H9 (cell line): ENCODE results near the gene SLX4IP. TPM values are rescaled to one million over a fixed set of nuclear protein-coding genes. Genes with fewer than 3 reads are reported as not detected.

Source experiments
- DNase-seq: peaks from one replicate; pipeline ENCODE4 v3.0.0-alpha.2; 2017
- H2AFZ ChIP-seq: one replicate; pipeline ENCODE4 v1.6.1; 2013; ENCODE audit warnings: mild to moderate bottlenecking, low read length, control low read depth, moderate library complexity
- H2AK5ac ChIP-seq: 2 replicates; pipeline ENCODE4 v1.6.1; 2013; ENCODE audit warnings: low read length, control low read depth, mixed read lengths; ENCODE audit not compliant: insufficient read length
- H2BK120ac ChIP-seq: one replicate; pipeline ENCODE4 v1.6.1; 2013; ENCODE audit warnings: low read depth, mild to moderate bottlenecking, low read length, control low read depth, inconsistent platforms; ENCODE audit not compliant: poor library complexity, severe bottlenecking
- H2BK12ac ChIP-seq: 2 replicates; pipeline ENCODE4 v1.6.1; 2013; ENCODE audit warnings: low read length, control low read depth, mixed read lengths, low read depth; ENCODE audit not compliant: insufficient read length
- H2BK15ac ChIP-seq: 2 replicates; pipeline ENCODE4 v1.6.1; 2013; ENCODE audit warnings: low read depth, low read length, control low read depth
- H2BK20ac ChIP-seq: one replicate; pipeline ENCODE4 v1.6.1; 2013; ENCODE audit warnings: low read depth, mild to moderate bottlenecking, low read length, control low read depth, inconsistent platforms; ENCODE audit not compliant: poor library complexity, severe bottlenecking
- H2BK5ac ChIP-seq: 2 replicates; pipeline ENCODE4 v1.6.1; 2013; ENCODE audit warnings: low read length, control low read depth, mixed read lengths; ENCODE audit not compliant: insufficient read length
- H3K14ac ChIP-seq: 2 replicates; pipeline ENCODE4 v1.6.1; 2013; ENCODE audit warnings: low read length, control low read depth; ENCODE audit not compliant: insufficient read depth
- H3K18ac ChIP-seq: 2 replicates; pipeline ENCODE4 v1.6.1; 2013; ENCODE audit warnings: low read depth, mild to moderate bottlenecking, mixed read lengths, low read length, control low read depth; ENCODE audit not compliant: insufficient read length
- H3K23ac ChIP-seq: 2 replicates; pipeline ENCODE4 v1.6.1; 2013; ENCODE audit warnings: low read length, control low read depth, mixed read lengths, low read depth; ENCODE audit not compliant: insufficient read length
- H3K23me2 ChIP-seq: 2 replicates; pipeline ENCODE4 v1.6.1; 2013; ENCODE audit warnings: low read depth, mild to moderate bottlenecking, mixed read lengths, low read length, control low read depth; ENCODE audit not compliant: insufficient read length, poor library complexity, severe bottlenecking
- H3K27ac ChIP-seq: 2 replicates; pipeline ENCODE4 v1.5.1; 2013; ENCODE audit warnings: low read length, control low read depth, mixed read lengths, low read depth; ENCODE audit not compliant: insufficient read length
- H3K27me3 ChIP-seq: 2 replicates; pipeline ENCODE4 v1.6.1; 2013; ENCODE audit warnings: low read length, control low read depth, inconsistent platforms; ENCODE audit not compliant: insufficient read depth
- H3K4ac ChIP-seq: 2 replicates; pipeline ENCODE4 v1.6.1; 2013; ENCODE audit warnings: low read depth, mild to moderate bottlenecking, control low read depth, inconsistent platforms, low read length, moderate library complexity
- H3K4me1 ChIP-seq: 2 replicates; pipeline ENCODE4 v1.6.1; 2013; ENCODE audit warnings: low read length, control low read depth, inconsistent platforms; ENCODE audit not compliant: insufficient read depth
- H3K4me2 ChIP-seq: 2 replicates; pipeline ENCODE4 v1.6.1; 2013; ENCODE audit warnings: low read length, control low read depth, mixed read lengths; ENCODE audit not compliant: insufficient read length, insufficient read depth
- H3K56ac ChIP-seq: 2 replicates; pipeline ENCODE4 v1.6.1; 2013; ENCODE audit warnings: low read depth, mild to moderate bottlenecking, mixed read lengths, low read length, control low read depth; ENCODE audit not compliant: insufficient read length
- H3K79me1 ChIP-seq: 2 replicates; pipeline ENCODE4 v1.6.1; 2013; ENCODE audit warnings: low read depth, mild to moderate bottlenecking, moderate library complexity, low read length, control low read depth, inconsistent platforms; ENCODE audit not compliant: insufficient read depth, poor library complexity, severe bottlenecking
- H3K79me2 ChIP-seq: 2 replicates; pipeline ENCODE4 v1.6.1; 2013; ENCODE audit warnings: low read length, control low read depth, inconsistent platforms; ENCODE audit not compliant: insufficient read depth
- H3K9ac ChIP-seq: 2 replicates; pipeline ENCODE4 v1.6.1; 2013; ENCODE audit warnings: low read length, control low read depth, mixed read lengths; ENCODE audit not compliant: insufficient read length; ENCODE audit errors: extremely low read depth
- H3K9me3 ChIP-seq: one replicate; pipeline ENCODE4 v1.6.1; 2013; ENCODE audit warnings: low read depth, low read length, inconsistent platforms; ENCODE audit not compliant: control insufficient read depth
- H3T11ph ChIP-seq: one replicate; pipeline ENCODE4 v1.6.1; 2013; ENCODE audit warnings: mild to moderate bottlenecking, low read length, control low read depth, inconsistent platforms
- H4K20me1 ChIP-seq: one replicate; pipeline ENCODE4 v1.6.1; 2013; ENCODE audit not compliant: control insufficient read depth, insufficient read length, insufficient read depth
- H4K5ac ChIP-seq: 2 replicates; pipeline ENCODE4 v1.6.1; 2013; ENCODE audit warnings: low read depth, mild to moderate bottlenecking, mixed read lengths, low read length, control low read depth; ENCODE audit not compliant: insufficient read length
- H4K8ac ChIP-seq: replicated peaks from 2 replicates; pipeline ENCODE4 v1.6.1; 2013; ENCODE audit warnings: low read length, control low read depth, mixed read lengths, low read depth; ENCODE audit not compliant: insufficient read length
- H4K91ac ChIP-seq: 2 replicates; pipeline ENCODE4 v1.6.1; 2013; ENCODE audit warnings: low read depth, mild to moderate bottlenecking, moderate library complexity, mixed read lengths, low read length, control low read depth; ENCODE audit not compliant: insufficient read length
- H3K27ac Mint-ChIP-seq, 3 experiments: 2 replicates in 2 of 3; 3 replicates in 1 of 3; pipeline ENCODE4 v1.8.0; 2020 to 2021; ENCODE audit warnings: mixed read lengths in 3 of 3, mild to moderate bottlenecking in 1 of 3, moderate library complexity in 1 of 3
- H3K27me3 Mint-ChIP-seq: 2 replicates; pipeline ENCODE4 v1.8.0; 2021; ENCODE audit warnings: low read depth, mild to moderate bottlenecking, moderate library complexity, mixed read lengths
- H3K36me3 Mint-ChIP-seq, 3 experiments: 2 replicates in 2 of 3; 3 replicates in 1 of 3; pipeline ENCODE4 v1.8.0; 2020 to 2021; ENCODE audit warnings: low read depth in 3 of 3, mixed read lengths in 3 of 3; ENCODE audit not compliant: insufficient read depth in 1 of 3
- H3K4me1 Mint-ChIP-seq, 2 experiments: 2 replicates each; pipeline ENCODE4 v1.8.0; 2020; ENCODE audit warnings: mixed read lengths in 2 of 2
- H3K4me3 Mint-ChIP-seq, 2 experiments: 2 replicates in 1 of 2; 3 replicates in 1 of 2; pipeline ENCODE4 v1.8.0; 2020 to 2021; ENCODE audit warnings: mild to moderate bottlenecking in 2 of 2, mixed read lengths in 2 of 2, moderate library complexity in 1 of 2
- H3K9me3 Mint-ChIP-seq, 2 experiments: 2 replicates in 1 of 2; 3 replicates in 1 of 2; pipeline ENCODE4 v1.8.0; 2020; ENCODE audit warnings: mild to moderate bottlenecking in 2 of 2, mixed read lengths in 2 of 2, moderate library complexity in 1 of 2
- CTCF ChIP-seq: fragments of 200-600 bp; sonication (generic); conservative IDR thresholded peaks from 3 replicates; pipeline ENCODE4 v1.8.0; 2021; ENCODE audit warnings: antibody characterized with exemption, mild to moderate bottlenecking
- WGBS: extraction: QIAGEN DNeasy Blood & Tissue Kit; methylation state at CpG from one replicate; pipeline ENCODE4 v1.1.7; 2013; ENCODE audit warnings: missing lambda C conversion rate, low lambda C conversion rate, mixed read lengths; ENCODE audit not compliant: insufficient read length; ENCODE audit errors: extremely low coverage; 5-methylcytosine and 5-hydroxymethylcytosine counted together
- microRNA-seq: library from miRNA; unstranded; fragments of <30 nt; microRNA quantifications from one replicate; pipeline ENCODE4, GENCODE V29; 2020; ENCODE audit warnings: borderline microRNAs expressed
- total RNA-seq: library from RNA; stranded (reverse); gene quantifications from 2 replicates; pipeline ENCODE4 v1.2.1, GENCODE V29; 2021

SLX4IP gene
- total RNA-seq, 1 experiment from 2014 or later, result 7.9 TPM

GRCh38 chr20:10676518-10676917 is 241.4 kb downstream of the SLX4IP start:
- no peaks in the 10 kb centered on the region for H3K9me3 ChIP-seq
- H3K4me2 ChIP-seq, result no peak overlapping the region
- no peak overlapping the region for H3T11ph ChIP-seq
- no peak overlapping the region for H2BK15ac ChIP-seq
- H3K14ac ChIP-seq, result no peak overlapping the region
- no peak overlapping the region for H3K4ac ChIP-seq
- Mint-ChIP-seq H3K27ac (no peak overlapping the region), H3K4me3 (no peak overlapping the region), H3K4me1 (peaks cover 15 to 20% of the 10 kb centered on the region in 2 experiments), H3K27me3 (no peaks in the 10 kb centered on the region), H3K36me3 (peaks cover 0 to under 1% (median 0%) of the 10 kb centered on the region in 3 experiments; a peak in 3 of 7 replicates), H3K9me3 (no peaks in the 10 kb centered on the region; a peak in 1 of 5 replicates)
- H3K27me3 ChIP-seq, result no peaks in the 10 kb centered on the region
- no peaks in the 10 kb centered on the region for H3K79me1 ChIP-seq
- no peak for DNase-seq
- H4K8ac ChIP-seq, result no peak overlapping the region
- no peak overlapping the region for H2BK120ac ChIP-seq
- WGBS, result no CpG with 5 or more reads among the region's 3 CpGs
- peaks cover 2% of the 10 kb centered on the region; the same call in 1 of the 2 replicates for H3K4me1 ChIP-seq
- H2BK12ac ChIP-seq, result no peak overlapping the region
- no peak overlapping the region for H2AK5ac ChIP-seq
- H2BK20ac ChIP-seq, result no peak overlapping the region
- no peaks in the 10 kb centered on the region for H3K79me2 ChIP-seq
- no peak overlapping the region for H2BK5ac ChIP-seq
- TF ChIP-seq CTCF, result no peak
- H3K9ac ChIP-seq, result no peak overlapping the region
- H3K18ac ChIP-seq, result no peak overlapping the region
- no peak overlapping the region for H4K91ac ChIP-seq
- H3K23me2 ChIP-seq, result peaks cover 20% of the 10 kb centered on the region
- H3K23ac ChIP-seq, result no peak overlapping the region
- no peak overlapping the region for H3K56ac ChIP-seq
- no peak overlapping the region for H2AFZ ChIP-seq
- no peaks in the 10 kb centered on the region for H4K20me1 ChIP-seq
- H3K27ac ChIP-seq, result no peak overlapping the region
- no peak overlapping the region for H4K5ac ChIP-seq

Small RNA genes within 50 kb of the gene (microRNA-seq; reads per million reads assigned to microRNA genes)
- gene MIR6870, result not detected

Other genes starting within 250 kb of the SLX4IP start
- 0.13 and 0.35 TPM in 2 replicates for gene SNAP25, start 216.5 kb upstream of the SLX4IP start, total RNA-seq
- gene MKKS, start 1.1 kb upstream of the SLX4IP start, total RNA-seq, result 10.6 and 11.6 TPM in 2 replicates
- gene JAG1, start 238.7 kb downstream of the SLX4IP start, total RNA-seq, result 54.0 and 58.1 TPM in 2 replicates